Inferior parietal cortex (tissue), 1 donor: ENCODE results near the gene NDUFS3.
"Not testable (repeated sequence)": the region's sequence is repeated elsewhere in the genome, so short reads cannot be mapped to it uniquely, and the experiment has no call there.

ENCODE experiments used
- DNase-seq: peaks from one replicate; pipeline ENCODE4 v3.0.0-alpha.2; 2016; ENCODE audit errors: extremely low spot score

Gene NDUFS3

GRCh38 chr11:47560426-47560825, 18.4 kb upstream of the NDUFS3 start:
- no peak for DNase-seq

GRCh38 chr11:47562393-47562792, 16.5 kb upstream of the NDUFS3 start:
- DNase-seq, result not testable (repeated sequence)

DNA sequence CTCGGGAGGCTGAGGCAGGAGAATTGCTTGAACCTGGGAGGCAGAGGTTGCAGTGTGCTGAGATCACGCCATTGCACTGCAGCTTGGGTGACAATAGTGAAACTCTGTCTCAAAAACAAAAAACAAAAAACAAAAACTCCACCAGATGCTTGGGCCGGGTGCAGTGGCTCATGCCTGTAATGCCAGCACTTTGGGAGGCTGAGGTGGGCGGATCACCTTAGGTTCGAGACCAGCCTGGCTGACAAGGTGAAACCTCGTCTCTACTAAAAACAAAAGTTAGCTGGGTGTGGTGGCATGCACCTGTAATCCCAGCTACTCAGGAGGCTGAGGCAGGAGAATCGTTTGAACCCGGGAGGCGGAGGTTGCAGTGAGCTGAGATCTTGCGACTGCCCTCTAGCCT, 14.5 kb upstream of the NDUFS3 start:
- DNase-seq, result not testable (repeated sequence)

DNA sequence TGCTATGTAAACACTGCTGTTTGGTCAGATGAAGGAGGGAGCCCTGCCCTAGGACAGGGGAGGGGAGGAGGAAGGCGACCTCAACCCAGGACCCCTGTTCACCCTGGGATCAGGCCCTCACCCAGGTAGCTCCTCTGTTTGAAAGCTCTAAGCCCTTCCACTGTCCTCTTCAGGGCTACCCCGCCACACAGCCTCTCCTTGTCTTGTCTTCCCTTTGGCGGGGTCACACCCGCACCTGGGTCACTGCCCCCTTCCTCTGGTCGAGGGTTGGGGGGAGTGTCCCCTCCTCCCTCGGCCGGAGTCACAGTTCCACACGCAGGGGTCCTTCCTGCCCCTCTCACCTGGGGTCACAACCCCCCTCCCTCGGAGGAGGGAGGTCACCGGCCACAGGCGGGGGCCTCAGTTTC, 13.9 kb upstream of the NDUFS3 start:
- DNase-seq, result no peak

DNA sequence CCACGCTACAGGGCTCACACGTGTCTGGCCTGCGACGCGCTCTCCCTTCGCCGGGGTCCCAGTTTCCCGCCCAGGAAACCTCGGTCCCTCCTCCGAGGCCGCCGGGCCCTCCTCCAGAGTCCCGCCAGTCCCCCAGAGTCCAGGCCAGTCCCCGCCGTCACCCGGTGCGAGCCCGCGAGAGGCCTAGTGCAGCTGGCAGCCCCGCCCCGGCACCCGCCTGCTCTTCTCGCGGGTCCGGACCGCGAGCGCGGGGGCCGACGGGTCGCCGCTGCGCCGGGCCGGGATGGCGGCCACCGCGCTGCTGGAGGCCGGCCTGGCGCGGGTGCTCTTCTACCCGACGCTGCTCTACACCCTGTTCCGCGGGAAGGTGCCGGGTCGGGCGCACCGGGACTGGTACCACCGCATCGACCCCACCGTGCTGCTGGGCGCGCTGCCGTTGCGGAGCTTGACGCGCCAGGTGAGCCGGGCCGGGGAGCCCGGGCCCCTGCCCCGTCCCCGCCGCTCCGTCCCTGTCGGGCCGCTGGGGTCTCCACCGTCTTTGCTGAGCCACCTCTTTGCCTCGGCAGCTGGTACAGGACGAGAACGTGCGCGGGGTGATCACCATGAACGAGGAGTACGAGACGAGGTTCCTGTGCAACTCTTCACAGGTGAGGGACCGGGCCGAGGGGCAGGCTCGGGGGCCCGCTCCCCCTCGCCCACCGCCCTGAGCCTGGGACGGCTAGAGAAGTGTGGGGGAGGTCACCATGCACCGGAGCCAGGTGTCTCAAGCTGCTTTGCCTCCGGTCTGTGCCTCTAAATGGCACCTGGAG, 13.3 kb upstream of the NDUFS3 start, which contains the start of gene PTPMT1:
Gene PTPMT1 (plus strand): TSS at position 260 of the 809 bp plus-strand sequence. CDS start 24 bp downstream, at position 284.
- peak; percentile 33 for DNase-seq

GRCh38 chr11:47566149-47566698, 12.7 kb upstream of the NDUFS3 start:
- DNase-seq, result no peak

DNA sequence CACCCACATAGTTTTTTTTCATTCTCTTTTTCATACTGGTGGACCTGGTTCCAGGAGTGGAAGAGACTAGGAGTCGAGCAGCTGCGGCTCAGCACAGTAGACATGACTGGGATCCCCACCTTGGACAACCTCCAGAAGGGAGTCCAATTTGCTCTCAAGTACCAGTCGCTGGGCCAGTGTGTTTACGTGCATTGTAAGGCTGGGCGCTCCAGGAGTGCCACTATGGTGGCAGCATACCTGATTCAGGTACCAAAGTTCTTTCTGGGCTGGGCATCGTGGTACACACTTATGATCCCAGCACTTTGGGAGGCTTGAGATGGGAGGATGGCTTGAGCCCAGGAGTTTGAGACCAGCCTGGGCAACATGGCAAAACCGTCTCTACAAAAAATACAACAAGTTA, 9.2 kb upstream of the NDUFS3 start:
- DNase-seq, result no peak

DNA sequence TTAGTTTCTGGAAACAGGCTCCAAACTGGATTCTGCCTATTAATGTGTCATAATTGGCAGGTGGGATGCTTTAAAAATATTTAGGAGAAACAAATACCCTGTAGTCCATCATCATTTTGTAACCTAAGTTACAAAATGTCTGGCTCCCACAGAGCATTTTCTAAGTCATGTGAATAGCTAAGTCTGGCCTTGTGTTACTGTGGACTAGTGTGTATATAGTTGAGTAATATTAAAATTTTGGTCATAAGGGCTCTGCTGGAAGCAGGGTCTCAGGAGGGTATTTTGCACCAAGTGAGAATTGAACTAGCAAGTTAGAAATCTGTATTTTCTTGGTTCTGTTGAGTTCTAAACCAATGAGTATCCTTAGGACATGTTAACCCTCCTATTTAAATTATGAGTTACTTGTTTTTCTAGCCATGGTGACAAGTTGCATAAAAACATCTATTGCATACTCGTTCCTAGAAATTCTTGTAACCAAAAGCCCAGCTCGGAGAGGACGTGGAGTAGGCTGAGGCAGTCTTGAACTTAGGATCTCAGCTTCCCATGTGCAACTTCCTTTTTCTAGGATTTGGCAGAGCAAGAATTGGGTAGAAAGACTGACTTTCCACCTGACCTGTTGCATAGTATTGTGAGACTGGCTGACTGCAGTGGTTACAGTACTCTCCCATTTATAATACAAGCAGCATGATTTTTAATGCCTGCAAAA, 8.1 kb upstream of the NDUFS3 start:
- no peak for DNase-seq

DNA sequence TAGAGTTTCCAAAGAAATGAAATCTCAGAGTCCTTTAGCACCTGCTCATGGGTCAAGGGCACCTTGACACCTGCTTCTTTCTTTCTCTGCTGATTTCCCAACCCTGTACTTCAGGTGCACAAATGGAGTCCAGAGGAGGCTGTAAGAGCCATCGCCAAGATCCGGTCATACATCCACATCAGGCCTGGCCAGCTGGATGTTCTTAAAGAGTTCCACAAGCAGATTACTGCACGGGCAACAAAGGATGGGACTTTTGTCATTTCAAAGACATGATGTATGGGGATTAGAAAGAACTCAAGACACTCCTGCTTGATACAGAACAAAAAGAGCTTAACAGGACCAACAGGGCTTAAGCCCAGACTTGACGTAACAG, 7.5 kb upstream of the NDUFS3 start:
- DNase-seq, result no peak

- DNase-seq, result no peak
These were observed 7.0 kb upstream of the NDUFS3 start for GRCh38 chr11:47571895-47572294.

DNA sequence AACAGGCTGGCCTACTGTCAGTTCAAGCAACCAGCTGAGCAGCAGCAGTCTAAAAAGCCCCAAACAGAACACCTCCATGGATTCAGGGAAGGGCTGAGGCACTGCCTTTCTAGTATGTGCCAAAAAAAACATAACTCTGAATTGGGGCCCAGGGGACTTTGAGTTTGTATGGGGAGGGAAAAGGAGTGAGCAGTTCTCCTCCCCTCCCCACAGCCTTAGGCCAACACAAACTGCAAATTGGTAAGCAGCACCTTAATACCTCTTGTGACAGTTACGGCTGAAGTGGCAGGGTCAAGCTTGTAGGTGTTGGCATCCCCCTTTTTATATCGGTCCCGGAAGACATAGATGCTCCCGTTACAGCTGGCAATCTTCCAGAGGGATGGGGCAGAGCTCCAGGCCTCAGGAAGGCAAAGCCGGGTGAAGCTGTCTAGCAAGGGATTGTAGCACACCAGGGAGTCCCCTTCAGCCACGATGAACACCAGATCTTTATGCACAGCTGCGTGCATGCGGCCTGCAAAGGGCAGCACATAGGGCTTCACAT, 6.1 kb upstream of the NDUFS3 start:
- peak; percentile 17 for DNase-seq

GRCh38 chr11:47573321-47573720, 5.6 kb upstream of the NDUFS3 start:
- peak; percentile 31 for DNase-seq

DNA sequence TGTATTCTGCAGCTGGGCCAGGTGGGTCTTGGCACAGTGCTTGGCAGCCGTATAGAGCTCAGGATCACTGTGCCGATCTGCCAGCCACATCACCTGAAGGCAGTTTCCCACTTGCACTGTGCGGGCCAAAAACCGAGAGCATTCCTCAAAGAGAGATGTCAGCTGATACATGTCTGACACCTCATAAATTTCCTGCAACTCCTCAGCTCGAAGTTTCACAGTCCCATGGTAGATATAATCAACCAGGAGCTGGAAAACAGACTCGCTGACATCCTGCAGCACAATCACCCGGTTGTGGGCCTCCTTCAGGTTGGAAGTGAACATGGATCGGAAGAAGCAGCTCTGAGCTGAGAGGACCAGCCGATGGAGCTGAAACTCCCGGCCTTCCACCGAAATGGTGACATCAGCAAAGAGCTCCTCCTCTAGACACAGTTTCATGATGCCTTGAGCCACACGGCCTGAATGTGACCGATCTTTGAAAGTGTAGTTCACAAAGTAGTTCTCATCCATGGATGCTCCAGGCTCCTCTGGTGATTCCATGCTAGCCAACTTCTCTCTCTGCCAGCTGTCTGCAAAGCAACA, 1.3 kb upstream of the NDUFS3 start:
- DNase-seq, result no peak

- DNase-seq, result peak; percentile 5
These were observed 5.0 kb downstream of the NDUFS3 start for GRCh38 chr11:47583844-47584243.

- DNase-seq, result no peak
These were observed 7.4 kb downstream of the NDUFS3 start, which contains the start of gene FAM180B for GRCh38 chr11:47586098-47586855. Gene FAM180B, plus strand, starts transcription at chr11:47586678. Its CDS starts 91 bp downstream, at chr11:47586769.

GRCh38 chr11:47587039-47587716, 8.3 kb downstream of the NDUFS3 start:
- no peak for DNase-seq

DNA sequence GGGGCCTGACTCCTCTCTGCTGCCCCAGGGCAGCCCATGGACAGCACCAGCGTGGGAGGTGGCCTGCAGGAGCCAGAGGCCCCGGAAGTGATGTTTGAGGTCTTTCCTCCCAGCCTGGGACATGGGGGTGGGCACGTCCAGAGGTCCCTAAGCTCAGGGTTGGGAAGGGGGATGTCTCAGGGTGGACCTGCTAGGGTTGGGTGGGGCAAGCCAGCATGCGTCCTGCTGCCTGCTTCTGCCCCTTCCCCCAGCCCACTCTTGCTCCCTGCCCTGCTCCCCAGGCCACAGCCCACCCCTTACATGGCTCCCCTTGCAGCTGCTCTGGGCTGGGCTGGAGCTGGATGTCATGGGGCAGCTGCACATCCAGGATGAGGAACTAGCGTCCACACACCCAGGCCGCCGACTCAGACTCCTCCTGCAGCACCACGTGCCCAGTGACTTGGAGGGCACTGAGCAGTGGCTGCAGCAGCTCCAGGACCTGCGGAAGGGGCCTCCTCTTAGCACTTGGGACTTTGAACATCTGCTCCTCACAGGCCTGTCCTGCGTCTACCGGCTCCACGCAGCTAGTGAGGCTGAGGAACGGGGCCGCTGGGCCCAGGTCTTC, 9.0 kb downstream of the NDUFS3 start:
- peak; percentile 9 for DNase-seq

- DNase-seq, result no peak
These were observed 10.2 kb downstream of the NDUFS3 start for GRCh38 chr11:47589118-47589517.

GRCh38 chr11:47589584-47589976, 10.7 kb downstream of the NDUFS3 start:
- no peak for DNase-seq
